Right lobe of liver (tissue), 4 donors: ENCODE measurements around the gene SMARCB1.

ENCODE experiments used
- POLR2A ChIP-seq: fragments of 450-650 bp; IDR thresholded peaks from one replicate; pipeline ENCODE4 v1.6.1; 2017; ENCODE audit warnings: antibody characterized with exemption, mild to moderate bottlenecking
- TF ChIP-seq, protein P1 (sequence below), 4 donors: fragments of 200-600 bp in 3 of 4; fragments of 450-650 bp in 1 of 4; IDR thresholded peaks; one replicate each; pipeline versions ENCODE4 v1.5.1 to v1.8.0; 2016 to 2022; ENCODE audit warnings: antibody characterized with exemption in 4 of 4, mild to moderate bottlenecking in 2 of 4
- donor health status: DM: no; HTN: no; CAD: no.
- donor health status: DM: no; HTN: no; CAD: no.
- donor health status: DM: no; HTN: yes; CAD: no.

- TF ChIP-seq, protein P1, sequence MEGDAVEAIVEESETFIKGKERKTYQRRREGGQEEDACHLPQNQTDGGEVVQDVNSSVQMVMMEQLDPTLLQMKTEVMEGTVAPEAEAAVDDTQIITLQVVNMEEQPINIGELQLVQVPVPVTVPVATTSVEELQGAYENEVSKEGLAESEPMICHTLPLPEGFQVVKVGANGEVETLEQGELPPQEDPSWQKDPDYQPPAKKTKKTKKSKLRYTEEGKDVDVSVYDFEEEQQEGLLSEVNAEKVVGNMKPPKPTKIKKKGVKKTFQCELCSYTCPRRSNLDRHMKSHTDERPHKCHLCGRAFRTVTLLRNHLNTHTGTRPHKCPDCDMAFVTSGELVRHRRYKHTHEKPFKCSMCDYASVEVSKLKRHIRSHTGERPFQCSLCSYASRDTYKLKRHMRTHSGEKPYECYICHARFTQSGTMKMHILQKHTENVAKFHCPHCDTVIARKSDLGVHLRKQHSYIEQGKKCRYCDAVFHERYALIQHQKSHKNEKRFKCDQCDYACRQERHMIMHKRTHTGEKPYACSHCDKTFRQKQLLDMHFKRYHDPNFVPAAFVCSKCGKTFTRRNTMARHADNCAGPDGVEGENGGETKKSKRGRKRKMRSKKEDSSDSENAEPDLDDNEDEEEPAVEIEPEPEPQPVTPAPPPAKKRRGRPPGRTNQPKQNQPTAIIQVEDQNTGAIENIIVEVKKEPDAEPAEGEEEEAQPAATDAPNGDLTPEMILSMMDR (IDR thresholded peaks at IDR 0.05): no peak
- TF ChIP-seq POLR2A: no peak
These were observed 97.4 kb downstream of the SMARCB1 start for GRCh38 chr22:23884140-23884539.
